Natural killer cell (primary cell): ENCODE measurements around the gene PPP1R10. TPM values are rescaled to one million over a fixed set of nuclear protein-coding genes. Genes with fewer than 3 reads are reported as not detected.
A peak's percentile ranks its signal among the peaks of the same experiment; 100 is the strongest.

Source experiments
- ATAC-seq, 3 donors: fragments of 150-1000 bp in 2 of 3; fragments of 200-7000 bp in 1 of 3; cut with Tn5 transposase; 1 replicate in 1 of 3; 2 replicates in 2 of 3; pipeline ENCODE4 v1.10.0; 2021; ENCODE audit warnings: mild to moderate bottlenecking in 2 of 3, moderate library complexity in 2 of 3
- DNase-seq, 2 donors: peaks; one replicate each; pipeline versions ENCODE4 v3.0.0 to v3.0.0-alpha.2; 2013 to 2021; ENCODE audit warnings: mixed read lengths in 1 of 2
- H3K27ac ChIP-seq: one replicate; pipeline ENCODE4 v1.5.1; 2013; ENCODE audit warnings: mild to moderate bottlenecking, low read length
- H3K27me3 ChIP-seq: one replicate; pipeline ENCODE4 v1.6.1; 2013; ENCODE audit warnings: low read length; ENCODE audit not compliant: control insufficient read depth, insufficient read depth
- H3K36me3 ChIP-seq: one replicate; pipeline ENCODE4 v1.6.1; 2013; ENCODE audit warnings: low read length; ENCODE audit not compliant: control insufficient read depth, insufficient read depth
- H3K4me1 ChIP-seq: one replicate; pipeline ENCODE4 v1.6.1; 2013; ENCODE audit warnings: low read length; ENCODE audit not compliant: control insufficient read depth, insufficient read depth
- H3K4me3 ChIP-seq: one replicate; pipeline ENCODE4 v1.5.1; 2013; ENCODE audit warnings: low read length
- H3K9me3 ChIP-seq: one replicate; pipeline ENCODE4 v1.6.1; 2013; ENCODE audit warnings: low read length; ENCODE audit not compliant: control insufficient read depth, insufficient read depth
- H3K27ac Mint-ChIP-seq, 2 donors: one replicate each; pipeline ENCODE4 v1.8.0; 2022; ENCODE audit warnings: mild to moderate bottlenecking in 2 of 2, mixed read lengths in 2 of 2, moderate library complexity in 1 of 2
- H3K27me3 Mint-ChIP-seq, 2 donors: one replicate each; pipeline ENCODE4 v1.8.0; 2022; ENCODE audit warnings: low read depth in 2 of 2, mixed read lengths in 2 of 2
- H3K36me3 Mint-ChIP-seq: one replicate; pipeline ENCODE4 v1.8.0; 2022; ENCODE audit warnings: mixed read lengths
- H3K4me1 Mint-ChIP-seq, 2 donors: one replicate each; pipeline ENCODE4 v1.8.0; 2022; ENCODE audit warnings: mixed read lengths in 2 of 2
- H3K4me3 Mint-ChIP-seq: one replicate; pipeline ENCODE4 v1.8.0; 2022; ENCODE audit warnings: mild to moderate bottlenecking, moderate library complexity, mixed read lengths
- H3K9me3 Mint-ChIP-seq, 2 donors: one replicate each; pipeline ENCODE4 v1.8.0; 2022; ENCODE audit warnings: mixed read lengths in 2 of 2
- CTCF ChIP-seq: fragments of 200-600 bp; IDR thresholded peaks from one replicate; pipeline ENCODE4 v1.8.0; 2022; ENCODE audit warnings: antibody characterized with exemption
- WGBS: methylation state at CpG from one replicate; pipeline ENCODE4 v1.1.7; 2013; ENCODE audit warnings: missing lambda C conversion rate; ENCODE audit not compliant: insufficient coverage; 5-methylcytosine and 5-hydroxymethylcytosine counted together
- intact Hi-C: fragments of 100-400 bp; cut with micrococcal nuclease; formaldehyde crosslinking; loops from one replicate; pipeline ENCODE4 v1.14.2; 2022
- total RNA-seq, 4 donors: library from RNA; stranded (reverse); fragments of 120-200 nt in 1 of 4; gene quantifications; one replicate each; pipeline versions ENCODE4 v1.2.3 to v1.2.4, GENCODE V29; 2013 to 2022

The PPP1R10 gene
- total RNA-seq, 3 donors from 2014 or later (not counting 1 experiment from before 2014, with no cell fraction given), result 151 to 222 (median 174) TPM

- Histone ChIP-seq H3K36me3 (peaks cover 86% of the 10 kb centered on the region), H3K27ac (no peak overlapping the region), H3K4me1 (peaks cover 27% of the 10 kb centered on the region), H3K4me3 (no peak overlapping the region), H3K9me3 (no peaks in the 10 kb centered on the region), H3K27me3 (no peaks in the 10 kb centered on the region)
- Mint-ChIP-seq H3K4me1 (peaks cover 35 to 47% of the 10 kb centered on the region in 2 donors), H3K9me3 (no peaks in the 10 kb centered on the region), H3K4me3 (no peak overlapping the region), H3K27me3 (no peaks in the 10 kb centered on the region), H3K27ac (peak overlapping the region; percentile 59), H3K36me3 (peaks cover 47% of the 10 kb centered on the region)
- no peak for DNase-seq
- intact Hi-C loops, result no loop called here
- ATAC-seq, result no peak
- WGBS, result 96% methylated on average over 13 of the region's 13 CpGs
- no peak for TF ChIP-seq CTCF
These were observed 13.1 kb downstream of the PPP1R10 start for GRCh38 chr6:30603961-30604360.

- H3K9me3 Mint-ChIP-seq, result no peaks in the 10 kb centered on the region
- peaks cover 38% of the 10 kb centered on the region for H3K36me3 Mint-ChIP-seq
- no peaks in the 10 kb centered on the region for H3K27me3 Mint-ChIP-seq
- Histone ChIP-seq H3K27ac (peak overlapping the region; percentile 51), H3K4me3 (no peak overlapping the region), H3K27me3 (no peaks in the 10 kb centered on the region), H3K9me3 (no peaks in the 10 kb centered on the region), H3K36me3 (peaks cover 67% of the 10 kb centered on the region), H3K4me1 (peaks cover 33% of the 10 kb centered on the region)
- TF ChIP-seq CTCF, result no peak
- H3K4me3 Mint-ChIP-seq, result peak overlapping the region; percentile 46
- peaks cover 41 to 42% of the 10 kb centered on the region in 2 donors for H3K4me1 Mint-ChIP-seq
- DNase-seq, result no peak
- no peak for ATAC-seq
- 93% methylated on average over 38 of the region's 39 CpGs for WGBS
- intact Hi-C loops, result no loop called here
- peak overlapping the region; percentile 70 to 73 for H3K27ac Mint-ChIP-seq
These were observed 15.0 kb downstream of the PPP1R10 start for GRCh38 chr6:30601815-30602641.

- DNase-seq (peak in 1 of 2 donors; percentile 62), ATAC-seq (peak; percentile 41 to 72 (median 70))
- 42% methylated on average over 6 of the region's 6 CpGs for WGBS
These were observed 15.6 kb downstream of the PPP1R10 start for GRCh38 chr6:30601436-30601814.

More at GRCh38 chr6:30601436-30601814, 15.6 kb downstream of the PPP1R10 start:
- H3K27ac Mint-ChIP-seq, result peak overlapping the region; percentile 70 to 73
- TF ChIP-seq CTCF, result no peak
- peaks cover 41 to 43% of the 10 kb centered on the region in 2 donors for H3K4me1 Mint-ChIP-seq
- H3K27ac ChIP-seq, result peak overlapping the region; percentile 51
- H3K9me3 ChIP-seq, result no peaks in the 10 kb centered on the region
- H3K36me3 Mint-ChIP-seq, result peaks cover 34% of the 10 kb centered on the region
- no peaks in the 10 kb centered on the region for H3K27me3 ChIP-seq
- intact Hi-C loops, result no loop called here
- H3K4me3 Mint-ChIP-seq, result peak overlapping the region; percentile 46
- H3K4me1 ChIP-seq, result peaks cover 33% of the 10 kb centered on the region
- no peaks in the 10 kb centered on the region for H3K27me3 Mint-ChIP-seq
- H3K9me3 Mint-ChIP-seq, result no peaks in the 10 kb centered on the region
- H3K4me3 ChIP-seq, result no peak overlapping the region
- peaks cover 61% of the 10 kb centered on the region for H3K36me3 ChIP-seq
